HG03565 (cell line): ENCODE measurements around the gene CALML3.

Source experiments
- ATAC-seq: cut with Tn5 transposase; IDR thresholded peaks from one replicate; pipeline ENCODE4 v1.9.1; 2021; ENCODE audit warnings: mild to moderate bottlenecking, moderate library complexity; ENCODE audit not compliant: unreplicated experiment

CALML3 gene

GRCh38 chr10:5565671-5566581, 41.2 kb downstream of the CALML3 start:
- ATAC-seq, result no peak

GRCh38 chr10:5566614-5567013, 41.9 kb downstream of the CALML3 start:
- no peak for ATAC-seq

- no peak for ATAC-seq
Measured at GRCh38 chr10:5567477-5567876, 42.7 kb downstream of the CALML3 start.

- ATAC-seq, result no peak
Measured at GRCh38 chr10:5568984-5569383, 44.2 kb downstream of the CALML3 start.

GRCh38 chr10:5569568-5569967, 44.8 kb downstream of the CALML3 start:
- no peak for ATAC-seq

- ATAC-seq, result no peak
Measured at GRCh38 chr10:5570007-5570655, 45.4 kb downstream of the CALML3 start.

GRCh38 chr10:5570979-5571810, 46.4 kb downstream of the CALML3 start:
- ATAC-seq, result no peak

- no peak for ATAC-seq
Measured at GRCh38 chr10:5571826-5572225, 47.1 kb downstream of the CALML3 start.

- ATAC-seq, result no peak
Measured at GRCh38 chr10:5573319-5573950, 48.7 kb downstream of the CALML3 start.

GRCh38 chr10:5573968-5574641, 49.3 kb downstream of the CALML3 start:
- no peak for ATAC-seq

- ATAC-seq, result no peak
Measured at GRCh38 chr10:5574642-5575131, 49.9 kb downstream of the CALML3 start.

- ATAC-seq, result no peak
Measured at GRCh38 chr10:5575144-5575481, 50.4 kb downstream of the CALML3 start.

- ATAC-seq, result no peak
Measured at GRCh38 chr10:5575482-5576153, 50.9 kb downstream of the CALML3 start.

- no peak for ATAC-seq
Measured at GRCh38 chr10:5576154-5576748, 51.5 kb downstream of the CALML3 start.
